HepG2 (cell line): ENCODE data around the gene SH3GL2. TPM values are rescaled to one million over a fixed set of nuclear protein-coding genes. Genes with fewer than 3 reads are reported as not detected.

Source experiments
- ATAC-seq: fragments of 200-7000 bp; cut with Tn5 transposase; 3 replicates; pipeline ENCODE4 v1.9.1; 2020; ENCODE audit warnings: mild to moderate bottlenecking, moderate library complexity
- BruUV-seq: library from RNA; stranded (reverse); fragments of 400-500 nt; replicated peaks from 2 replicates; lab custom pipeline; 2021; lab: Mats Ljungman, UMichigan
- CTCF ChIA-PET: fragments of 300-600 bp; formaldehyde crosslinking; extraction: SDS; loops from one replicate; lab custom pipeline; 2021; ENCODE audit warnings: low total read pairs, inconsistent platforms, low intra/inter-chr PET ratio; lab: Yijun Ruan, JAX
- POLR2A ChIA-PET: fragments of 350-600 bp; sonication (Branson Sonifier 250); formaldehyde crosslinking; loops from one replicate; lab custom pipeline; 2020; ENCODE audit warnings: antibody characterized with exemption, inconsistent platforms; lab: Yijun Ruan, JAX
- DNase-seq: peaks from one replicate; pipeline ENCODE4 v3.0.0-alpha.2; 2015; ENCODE audit warnings: low spot score
- FAIRE-seq: peaks from 3 replicates; lab custom pipeline; 2011; peaks lifted over from hg19 to GRCh38; lab: Jason Lieb, UNC
- H2AFZ ChIP-seq: one replicate; pipeline ENCODE4 v1.6.1; 2011; ENCODE audit warnings: low read length, inconsistent platforms
- H3K27ac ChIP-seq: fragments of 300-600 bp; 3 replicates; pipeline ENCODE4 v1.8.0; 2011; ENCODE audit warnings: mixed run types, mild to moderate bottlenecking, mixed read lengths, low read length, inconsistent platforms; ENCODE audit not compliant: insufficient read depth; ENCODE audit errors: extremely low read length
- H3K27me3 ChIP-seq, 2 experiments: fragments of 200-600 bp in 1 of 2; 2 replicates in 1 of 2; 3 replicates in 1 of 2; pipeline versions ENCODE4 v1.6.0 to v1.8.0; 2011; ENCODE audit warnings: low read length in 2 of 2, mild to moderate bottlenecking in 2 of 2, moderate library complexity in 2 of 2, inconsistent platforms in 1 of 2; ENCODE audit not compliant: insufficient read depth in 2 of 2, control insufficient read depth in 1 of 2
- H3K36me3 ChIP-seq, 2 experiments: fragments of 200-600 bp in 1 of 2; replicated peaks in 1 of 2; 2 replicates in 1 of 2; 3 replicates in 1 of 2; pipeline versions ENCODE4 v1.5.1 to v1.8.0; 2011; ENCODE audit warnings: low read length in 2 of 2, inconsistent platforms in 1 of 2; ENCODE audit not compliant: insufficient read depth in 2 of 2, control insufficient read depth in 1 of 2
- H3K4me1 ChIP-seq: 2 replicates; pipeline ENCODE4 v1.5.1; 2012; ENCODE audit warnings: low read length, inconsistent platforms; ENCODE audit not compliant: insufficient read depth
- H3K4me2 ChIP-seq: 2 replicates; pipeline ENCODE4 v1.6.0; 2011; ENCODE audit warnings: low read depth, low read length, inconsistent platforms
- H3K4me3 ChIP-seq, 3 experiments: fragments of 200-600 bp in 1 of 3; sonication (generic), shearing (Covaris generic) in 1 of 3; replicated peaks in 1 of 3; 2 replicates each; pipeline ENCODE4 v1.5.1; 2011 to 2016; ENCODE audit warnings: low read length in 3 of 3, inconsistent platforms in 2 of 3, low read depth in 2 of 3, mild to moderate bottlenecking in 2 of 3, control low read depth in 1 of 3, mixed read lengths in 1 of 3; ENCODE audit not compliant: insufficient read depth in 1 of 3
- H3K79me2 ChIP-seq: one replicate; pipeline ENCODE4 v1.6.1; 2011; ENCODE audit warnings: low read length, inconsistent platforms; ENCODE audit not compliant: insufficient read depth
- H3K9ac ChIP-seq: 2 replicates; pipeline ENCODE4 v1.6.0; 2011; ENCODE audit warnings: mild to moderate bottlenecking, low read depth, low read length, inconsistent platforms; ENCODE audit not compliant: insufficient read depth
- H3K9me3 ChIP-seq: 2 replicates; pipeline ENCODE4 v1.5.1; 2012; ENCODE audit warnings: mild to moderate bottlenecking, low read length
- H4K20me1 ChIP-seq: 2 replicates; pipeline ENCODE4 v1.6.0; 2011; ENCODE audit warnings: inconsistent platforms, mild to moderate bottlenecking, low read length, moderate library complexity; ENCODE audit not compliant: insufficient read depth
- FOXO1 ChIP-seq: sonication (generic); formaldehyde crosslinking; IDR thresholded peaks from 2 replicates; pipeline ENCODE4 v1.4.0; 2020; ENCODE audit warnings: missing genetic modification reagents
- HDAC6 ChIP-seq: fragments of 200-600 bp; sonication (generic); IDR thresholded peaks from 2 replicates; pipeline ENCODE4 v1.7.0; 2017; ENCODE audit warnings: mild to moderate bottlenecking, antibody characterized with exemption, low read length, low read depth
- POLR2G ChIP-seq: fragments of 200-400 bp; formaldehyde crosslinking; IDR thresholded peaks from 2 replicates; pipeline ENCODE4 v1.6.1; 2018; ENCODE audit warnings: mild to moderate bottlenecking, low read depth, low read length, moderate library complexity
- PRMT3 ChIP-seq: sonication (generic); formaldehyde crosslinking; IDR thresholded peaks from 2 replicates; pipeline ENCODE4 v1.8.1; 2022; ENCODE audit warnings: low read depth, mild to moderate bottlenecking, moderate library complexity, missing genetic modification reagents, borderline replicate concordance
- WGBS: methylation state at CpG from one replicate; pipeline ENCODE4 v1.1.6; 2017; ENCODE audit warnings: low lambda C conversion rate; 5-methylcytosine and 5-hydroxymethylcytosine counted together
- in situ Hi-C: cut with HindIII; loops from 2 replicates; pipeline ENCODE4 v1.10.0; 2017; ENCODE audit warnings: low pct_unique_long_range_greater_than_20kb; ENCODE audit not compliant: extremely low pct_ligation_motif_present
- intact Hi-C: fragments of 100-400 bp; cut with micrococcal nuclease; formaldehyde crosslinking; loops from one replicate; pipeline ENCODE4 v1.10.0; 2022; ENCODE audit not compliant: unreplicated experiment
- polyA plus RNA-seq, 8 experiments: library from polyadenylated mRNA; depleted of rRNA in 3 of 8; stranded (reverse) in 7 of 8; unstranded in 1 of 8; fragments of >200 nt; fragmentation: Illumina TruSeq in 4 of 8; extraction: Trizol in 4 of 8; gene quantifications; 2 replicates each; pipeline versions ENCODE4 v1.2.1 to v1.2.3, GENCODE V29; 2011 to 2016; ENCODE audit warnings: low read depth in 4 of 8, missing spikeins in 1 of 8, mixed read lengths in 1 of 8; ENCODE audit not compliant: insufficient read depth in 1 of 8
- total RNA-seq, 5 experiments: library from RNA; depleted of rRNA; stranded (reverse); fragments of >200 nt; fragmentation: Illumina TruSeq; extraction: Trizol; gene quantifications; 2 replicates each; pipeline ENCODE4 v1.2.3, GENCODE V29; 2016; ENCODE audit warnings: low read depth in 1 of 5
- TF ChIP-seq, protein P1 (sequence below): sonication (generic); formaldehyde crosslinking; IDR thresholded peaks from 2 replicates; pipeline ENCODE4 v1.4.0; 2020; ENCODE audit warnings: missing genetic modification reagents, borderline replicate concordance
- TF ChIP-seq, protein P2 (sequence below): sonication (generic); formaldehyde crosslinking; IDR thresholded peaks from 2 replicates; pipeline ENCODE4 v1.4.0; 2020; ENCODE audit warnings: mild to moderate bottlenecking, missing genetic modification reagents, borderline replicate concordance
- TF ChIP-seq, protein P3 (sequence below): IDR thresholded peaks from 2 replicates; pipeline ENCODE4 v1.6.1; 2018; ENCODE audit warnings: missing genetic modification reagents
- TF ChIP-seq, protein P4 (sequence below): sonication (generic); formaldehyde crosslinking; conservative IDR thresholded peaks from 2 replicates; pipeline ENCODE4 v1.5.0; 2020; ENCODE audit warnings: missing genetic modification reagents
- TF ChIP-seq, protein P5 (sequence below): sonication (generic); formaldehyde crosslinking; IDR thresholded peaks from 2 replicates; pipeline ENCODE4 v1.8.1; 2023; ENCODE audit warnings: missing genetic modification reagents, inconsistent platforms, borderline replicate concordance

SH3GL2 gene
- total and polyA plus RNA-seq, 2 of the 13 experiments (the other 11 are each of a cell fraction or from before 2014, with no cell fraction given): 0.04 TPM; not detected in 1

DNA sequence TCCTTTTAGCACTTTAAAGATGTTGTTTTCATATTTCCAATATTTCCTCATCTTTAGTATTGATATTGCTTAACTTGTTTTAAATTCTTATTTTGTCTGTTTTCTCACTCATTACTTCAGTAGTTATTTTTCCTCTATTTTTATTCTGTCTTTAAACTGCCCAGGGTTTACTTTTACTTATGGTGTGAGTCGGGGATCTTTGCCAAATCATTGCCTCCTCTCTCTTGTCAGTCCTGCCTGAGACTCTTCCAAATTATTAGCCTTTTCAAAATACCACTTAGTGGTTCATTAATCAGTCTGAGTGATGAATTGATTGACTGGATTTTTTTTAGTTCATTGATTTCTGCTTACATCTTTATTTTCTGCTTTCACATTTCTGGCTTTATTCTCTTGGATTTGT lies 72.9 kb downstream of the SH3GL2 start (continued):
- TF ChIP-seq, protein P1, sequence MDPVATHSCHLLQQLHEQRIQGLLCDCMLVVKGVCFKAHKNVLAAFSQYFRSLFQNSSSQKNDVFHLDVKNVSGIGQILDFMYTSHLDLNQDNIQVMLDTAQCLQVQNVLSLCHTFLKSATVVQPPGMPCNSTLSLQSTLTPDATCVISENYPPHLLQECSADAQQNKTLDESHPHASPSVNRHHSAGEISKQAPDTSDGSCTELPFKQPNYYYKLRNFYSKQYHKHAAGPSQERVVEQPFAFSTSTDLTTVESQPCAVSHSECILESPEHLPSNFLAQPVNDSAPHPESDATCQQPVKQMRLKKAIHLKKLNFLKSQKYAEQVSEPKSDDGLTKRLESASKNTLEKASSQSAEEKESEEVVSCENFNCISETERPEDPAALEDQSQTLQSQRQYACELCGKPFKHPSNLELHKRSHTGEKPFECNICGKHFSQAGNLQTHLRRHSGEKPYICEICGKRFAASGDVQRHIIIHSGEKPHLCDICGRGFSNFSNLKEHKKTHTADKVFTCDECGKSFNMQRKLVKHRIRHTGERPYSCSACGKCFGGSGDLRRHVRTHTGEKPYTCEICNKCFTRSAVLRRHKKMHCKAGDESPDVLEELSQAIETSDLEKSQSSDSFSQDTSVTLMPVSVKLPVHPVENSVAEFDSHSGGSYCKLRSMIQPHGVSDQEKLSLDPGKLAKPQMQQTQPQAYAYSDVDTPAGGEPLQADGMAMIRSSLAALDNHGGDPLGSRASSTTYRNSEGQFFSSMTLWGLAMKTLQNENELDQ (CRISPR knock-in tag): no peak
- TF ChIP-seq POLR2G (no peak), PRMT3 (no peak)

DNA sequence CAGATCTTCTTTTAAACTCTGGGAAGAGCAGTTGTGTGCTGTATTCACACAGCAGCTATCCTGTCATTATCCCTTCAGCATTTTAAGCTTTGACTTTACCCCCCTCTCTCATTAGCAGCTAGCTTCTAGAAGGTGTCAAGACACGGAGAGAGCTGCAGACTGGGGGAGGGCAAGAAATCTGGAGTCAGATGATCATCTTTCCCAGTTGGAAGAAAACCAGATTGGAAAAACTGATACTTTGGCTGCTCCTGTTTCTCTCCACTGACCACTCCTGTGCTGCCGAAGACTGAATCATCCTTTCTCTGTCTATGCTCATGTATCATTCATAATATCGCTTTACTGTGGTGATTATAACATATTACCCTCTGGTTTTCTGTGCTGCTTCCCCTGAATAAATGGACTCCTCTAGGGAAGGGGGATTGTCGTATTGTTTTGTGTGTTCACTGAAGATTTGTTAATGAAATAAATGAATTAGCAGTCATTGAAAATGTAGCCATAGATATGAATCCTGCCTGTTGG lies 75.1 kb downstream of the SH3GL2 start:
- in situ Hi-C loops (no loop called here), intact Hi-C loops (no loop called here)
- no peak for FAIRE-seq
- BruUV-seq: no TSS peak
- H2AFZ ChIP-seq: no peak overlapping the region
- no peaks in the 10 kb centered on the region for H3K4me1 ChIP-seq
- H3K4me2 ChIP-seq: no peak overlapping the region
- H3K9me3 ChIP-seq: no peaks in the 10 kb centered on the region
- H3K4me3 ChIP-seq: no peak overlapping the region
- H4K20me1 ChIP-seq: no peaks in the 10 kb centered on the region
- ATAC-seq: no peak
- no peak overlapping the region for H3K9ac ChIP-seq
- WGBS: 0% methylated on average over 4 of the region's 4 CpGs
- H3K79me2 ChIP-seq: no peaks in the 10 kb centered on the region
- no peaks in the 10 kb centered on the region for H3K27me3 ChIP-seq
- CTCF ChIA-PET: no interaction called here
- H3K36me3 ChIP-seq: no peaks in the 10 kb centered on the region
- DNase-seq: no peak
- H3K27ac ChIP-seq: no peak overlapping the region
- POLR2A ChIA-PET: no interaction called here
- TF ChIP-seq, protein P2, sequence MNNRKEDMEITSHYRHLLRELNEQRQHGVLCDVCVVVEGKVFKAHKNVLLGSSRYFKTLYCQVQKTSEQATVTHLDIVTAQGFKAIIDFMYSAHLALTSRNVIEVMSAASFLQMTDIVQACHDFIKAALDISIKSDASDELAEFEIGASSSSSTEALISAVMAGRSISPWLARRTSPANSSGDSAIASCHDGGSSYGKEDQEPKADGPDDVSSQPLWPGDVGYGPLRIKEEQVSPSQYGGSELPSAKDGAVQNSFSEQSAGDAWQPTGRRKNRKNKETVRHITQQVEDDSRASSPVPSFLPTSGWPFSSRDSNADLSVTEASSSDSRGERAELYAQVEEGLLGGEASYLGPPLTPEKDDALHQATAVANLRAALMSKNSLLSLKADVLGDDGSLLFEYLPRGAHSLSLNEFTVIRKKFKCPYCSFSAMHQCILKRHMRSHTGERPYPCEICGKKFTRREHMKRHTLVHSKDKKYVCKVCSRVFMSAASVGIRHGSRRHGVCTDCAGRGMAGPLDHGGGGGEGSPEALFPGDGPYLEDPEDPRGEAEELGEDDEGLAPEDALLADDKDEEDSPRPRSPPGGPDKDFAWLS (CRISPR knock-in tag): no peak
- TF ChIP-seq FOXO1: no peak
- TF ChIP-seq, protein P3, sequence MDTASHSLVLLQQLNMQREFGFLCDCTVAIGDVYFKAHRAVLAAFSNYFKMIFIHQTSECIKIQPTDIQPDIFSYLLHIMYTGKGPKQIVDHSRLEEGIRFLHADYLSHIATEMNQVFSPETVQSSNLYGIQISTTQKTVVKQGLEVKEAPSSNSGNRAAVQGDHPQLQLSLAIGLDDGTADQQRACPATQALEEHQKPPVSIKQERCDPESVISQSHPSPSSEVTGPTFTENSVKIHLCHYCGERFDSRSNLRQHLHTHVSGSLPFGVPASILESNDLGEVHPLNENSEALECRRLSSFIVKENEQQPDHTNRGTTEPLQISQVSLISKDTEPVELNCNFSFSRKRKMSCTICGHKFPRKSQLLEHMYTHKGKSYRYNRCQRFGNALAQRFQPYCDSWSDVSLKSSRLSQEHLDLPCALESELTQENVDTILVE (CRISPR knock-in tag): no peak
- TF ChIP-seq, protein P4, sequence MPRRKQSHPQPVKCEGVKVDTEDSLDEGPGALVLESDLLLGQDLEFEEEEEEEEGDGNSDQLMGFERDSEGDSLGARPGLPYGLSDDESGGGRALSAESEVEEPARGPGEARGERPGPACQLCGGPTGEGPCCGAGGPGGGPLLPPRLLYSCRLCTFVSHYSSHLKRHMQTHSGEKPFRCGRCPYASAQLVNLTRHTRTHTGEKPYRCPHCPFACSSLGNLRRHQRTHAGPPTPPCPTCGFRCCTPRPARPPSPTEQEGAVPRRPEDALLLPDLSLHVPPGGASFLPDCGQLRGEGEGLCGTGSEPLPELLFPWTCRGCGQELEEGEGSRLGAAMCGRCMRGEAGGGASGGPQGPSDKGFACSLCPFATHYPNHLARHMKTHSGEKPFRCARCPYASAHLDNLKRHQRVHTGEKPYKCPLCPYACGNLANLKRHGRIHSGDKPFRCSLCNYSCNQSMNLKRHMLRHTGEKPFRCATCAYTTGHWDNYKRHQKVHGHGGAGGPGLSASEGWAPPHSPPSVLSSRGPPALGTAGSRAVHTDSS (CRISPR knock-in tag): no peak
- TF ChIP-seq HDAC6: no peak
- TF ChIP-seq, protein P5, sequence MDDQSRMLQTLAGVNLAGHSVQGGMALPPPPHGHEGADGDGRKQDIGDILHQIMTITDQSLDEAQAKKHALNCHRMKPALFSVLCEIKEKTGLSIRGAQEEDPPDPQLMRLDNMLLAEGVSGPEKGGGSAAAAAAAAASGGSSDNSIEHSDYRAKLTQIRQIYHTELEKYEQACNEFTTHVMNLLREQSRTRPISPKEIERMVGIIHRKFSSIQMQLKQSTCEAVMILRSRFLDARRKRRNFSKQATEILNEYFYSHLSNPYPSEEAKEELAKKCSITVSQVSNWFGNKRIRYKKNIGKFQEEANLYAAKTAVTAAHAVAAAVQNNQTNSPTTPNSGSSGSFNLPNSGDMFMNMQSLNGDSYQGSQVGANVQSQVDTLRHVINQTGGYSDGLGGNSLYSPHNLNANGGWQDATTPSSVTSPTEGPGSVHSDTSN (CRISPR knock-in tag): no peak
